Stomach (tissue), 4 donors: ENCODE results near the gene LIPM.

Source experiments
- EP300 ChIP-seq: sonication (generic); formaldehyde crosslinking; IDR thresholded peaks from one replicate; pipeline ENCODE4 v1.6.1; 2017; ENCODE audit warnings: antibody characterized with exemption
- TF ChIP-seq, protein P1 (sequence below), 7 experiments: fragments of 450-650 bp in 4 of 7; fragments of 200-600 bp in 3 of 7; sonication (generic) in 3 of 7; IDR thresholded peaks; one replicate each; pipeline ENCODE4 v1.5.1; 2016 to 2019; ENCODE audit warnings: antibody characterized with exemption in 7 of 7, control low read depth in 2 of 7, mild to moderate bottlenecking in 1 of 7

DNA sequence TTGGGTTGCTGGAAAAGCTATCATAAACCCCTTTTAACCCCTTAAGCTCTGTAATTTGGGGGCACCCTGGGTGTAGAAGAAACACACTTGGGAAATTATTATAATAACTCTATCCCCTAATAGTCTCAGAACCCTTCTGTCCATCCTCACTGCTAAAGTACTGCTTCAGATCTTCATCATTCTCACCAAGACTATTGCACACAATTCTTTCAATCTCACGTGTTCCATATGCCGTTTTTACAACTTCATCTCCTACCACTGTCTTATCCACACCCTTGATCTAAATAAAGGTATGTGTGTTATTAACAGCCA lies 33.3 kb downstream of the LIPM start:
- TF ChIP-seq, protein P1, sequence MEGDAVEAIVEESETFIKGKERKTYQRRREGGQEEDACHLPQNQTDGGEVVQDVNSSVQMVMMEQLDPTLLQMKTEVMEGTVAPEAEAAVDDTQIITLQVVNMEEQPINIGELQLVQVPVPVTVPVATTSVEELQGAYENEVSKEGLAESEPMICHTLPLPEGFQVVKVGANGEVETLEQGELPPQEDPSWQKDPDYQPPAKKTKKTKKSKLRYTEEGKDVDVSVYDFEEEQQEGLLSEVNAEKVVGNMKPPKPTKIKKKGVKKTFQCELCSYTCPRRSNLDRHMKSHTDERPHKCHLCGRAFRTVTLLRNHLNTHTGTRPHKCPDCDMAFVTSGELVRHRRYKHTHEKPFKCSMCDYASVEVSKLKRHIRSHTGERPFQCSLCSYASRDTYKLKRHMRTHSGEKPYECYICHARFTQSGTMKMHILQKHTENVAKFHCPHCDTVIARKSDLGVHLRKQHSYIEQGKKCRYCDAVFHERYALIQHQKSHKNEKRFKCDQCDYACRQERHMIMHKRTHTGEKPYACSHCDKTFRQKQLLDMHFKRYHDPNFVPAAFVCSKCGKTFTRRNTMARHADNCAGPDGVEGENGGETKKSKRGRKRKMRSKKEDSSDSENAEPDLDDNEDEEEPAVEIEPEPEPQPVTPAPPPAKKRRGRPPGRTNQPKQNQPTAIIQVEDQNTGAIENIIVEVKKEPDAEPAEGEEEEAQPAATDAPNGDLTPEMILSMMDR (IDR thresholded peaks at IDR 0.05), result no peak
- no peak for TF ChIP-seq EP300
